ENCODE measurements around the gene SLC7A9. TPM values are rescaled to one million over a fixed set of nuclear protein-coding genes. Genes with fewer than 3 reads are reported as not detected.

The SLC7A9 gene
- polyA plus RNA-seq, 1 donor from 2014 or later, result 2.5 TPM

- H3K4me2 ChIP-seq (ENCODE audit: low read length), result no peak overlapping the region
- H3K27me3 ChIP-seq (ENCODE audit: insufficient read depth, low read depth, low read length), result no peaks in the 10 kb centered on the region
- no peaks in the 10 kb centered on the region for H4K20me1 ChIP-seq (ENCODE audit: insufficient read depth)
- H3K9me3 ChIP-seq (ENCODE audit: low read length), result no peaks in the 10 kb centered on the region
- no peak overlapping the region for H3K4me3 ChIP-seq (ENCODE audit: low read length)
- no peaks in the 10 kb centered on the region for H3K9me2 ChIP-seq (ENCODE audit: insufficient read depth, low read length)
- H3F3A ChIP-seq (ENCODE audit: insufficient read depth, low read length, poor library complexity, severe bottlenecking), result no peaks in the 10 kb centered on the region
- no peaks in the 10 kb centered on the region for H3K79me2 ChIP-seq (replicated peaks; ENCODE audit: insufficient read depth, low read length)
- H3K27ac ChIP-seq (ENCODE audit: low read length), result no peak overlapping the region
- no peak overlapping the region for H3K9ac ChIP-seq (ENCODE audit: low read length)
- H3K36me3 ChIP-seq (ENCODE audit: insufficient read depth, low read length), result no peaks in the 10 kb centered on the region
- TF ChIP-seq CTCF (IDR thresholded peaks at IDR 0.05; ENCODE audit: poor library complexity, severe bottlenecking) (no peak), POLR2AphosphoS5 (IDR thresholded peaks at IDR 0.05) (no peak), SMC3 (conservative IDR thresholded peaks at IDR 0.05; ENCODE audit: poor library complexity) (no peak), MXI1 (conservative IDR thresholded peaks at IDR 0.05; ENCODE audit: poor library complexity, severe bottlenecking) (no peak), REST (IDR thresholded peaks at IDR 0.05; ENCODE audit: borderline replicate concordance) (no peak), EP300 (conservative IDR thresholded peaks at IDR 0.05; ENCODE audit: poor library complexity, severe bottlenecking) (no peak), RAD21 (conservative IDR thresholded peaks at IDR 0.05) (no peak), TAF1 (IDR thresholded peaks at IDR 0.05; ENCODE audit: low read depth) (no peak), EZH2 (IDR thresholded peaks at IDR 0.05; ENCODE audit: borderline replicate concordance, insufficient read depth, low read length, poor library complexity, severe bottlenecking) (no peak)
- H2AFZ ChIP-seq (ENCODE audit: low read depth, low read length), result no peak overlapping the region
Observed at GRCh38 chr19:32862741-32863140, 6.8 kb downstream of the SLC7A9 start.

GRCh38 chr19:32862173-32862572, 7.4 kb downstream of the SLC7A9 start:
- TF ChIP-seq EP300 (conservative IDR thresholded peaks at IDR 0.05; ENCODE audit: poor library complexity, severe bottlenecking) (no peak), EZH2 (IDR thresholded peaks at IDR 0.05; ENCODE audit: borderline replicate concordance, insufficient read depth, low read length, poor library complexity, severe bottlenecking) (no peak), MXI1 (conservative IDR thresholded peaks at IDR 0.05; ENCODE audit: poor library complexity, severe bottlenecking) (no peak), CTCF (IDR thresholded peaks at IDR 0.05; ENCODE audit: poor library complexity, severe bottlenecking) (no peak), POLR2AphosphoS5 (IDR thresholded peaks at IDR 0.05) (no peak), SMC3 (conservative IDR thresholded peaks at IDR 0.05; ENCODE audit: poor library complexity) (no peak), REST (IDR thresholded peaks at IDR 0.05; ENCODE audit: borderline replicate concordance) (no peak)
- Histone ChIP-seq H3K27me3 (ENCODE audit: insufficient read depth, low read depth, low read length) (no peaks in the 10 kb centered on the region), H3K36me3 (ENCODE audit: insufficient read depth, low read length) (no peaks in the 10 kb centered on the region), H3K79me2 (replicated peaks; ENCODE audit: insufficient read depth, low read length) (no peaks in the 10 kb centered on the region), H3K9ac (ENCODE audit: low read length) (no peak overlapping the region), H3K27ac (ENCODE audit: low read length) (no peak overlapping the region), H4K20me1 (ENCODE audit: insufficient read depth) (no peaks in the 10 kb centered on the region), H3K9me2 (ENCODE audit: insufficient read depth, low read length) (no peaks in the 10 kb centered on the region), H2AFZ (ENCODE audit: low read depth, low read length) (no peak overlapping the region), H3K4me3 (ENCODE audit: low read length) (no peak overlapping the region), H3K4me2 (ENCODE audit: low read length) (no peak overlapping the region), H3F3A (ENCODE audit: insufficient read depth, low read length, poor library complexity, severe bottlenecking) (no peaks in the 10 kb centered on the region), H3K9me3 (ENCODE audit: low read length) (no peaks in the 10 kb centered on the region)

Measured in neural cell (in vitro differentiated cells).